Naive thymus-derived CD4-positive, alpha-beta T cell (primary cell): ENCODE measurements around the gene DGKE. TPM values are rescaled to one million over a fixed set of nuclear protein-coding genes. Genes with fewer than 3 reads are reported as not detected.

Experiments
- ATAC-seq: fragments of 150-1000 bp; cut with Tn5 transposase; 2 replicates; pipeline ENCODE4 v1.10.0; 2021; ENCODE audit warnings: mild to moderate bottlenecking, moderate library complexity
- CTCF ChIA-PET: fragments of 350-600 bp; sonication (Branson Sonifier 250); formaldehyde crosslinking; loops from one replicate; lab custom pipeline; 2021; ENCODE audit warnings: antibody characterized with exemption; lab: Charles Lee
- POLR2A ChIA-PET: fragments of 350-600 bp; sonication (Branson Sonifier 250); formaldehyde crosslinking; loops from one replicate; lab custom pipeline; 2021; ENCODE audit warnings: antibody characterized with exemption, inconsistent platforms; lab: Charles Lee
- DNase-seq, 9 donors: peaks; one replicate each; pipeline versions ENCODE4 v3.0.0 to v3.0.0-alpha.2; 2020 to 2022; ENCODE audit warnings: mixed read lengths in 1 of 9
- H3K27ac ChIP-seq: one replicate; pipeline ENCODE4 v1.7.0; 2013; ENCODE audit warnings: mild to moderate bottlenecking, low read depth, low read length, moderate library complexity
- H3K27me3 ChIP-seq, 2 donors: one replicate each; pipeline ENCODE4 v1.7.0; 2013; ENCODE audit warnings: low read length in 2 of 2, mild to moderate bottlenecking in 2 of 2, moderate library complexity in 2 of 2; ENCODE audit not compliant: control insufficient read depth in 2 of 2, insufficient read depth in 2 of 2
- H3K36me3 ChIP-seq, 3 experiments: 1 replicate in 2 of 3; 2 replicates in 1 of 3; pipeline ENCODE4 v1.7.0; 2013; ENCODE audit warnings: low read length in 3 of 3, mild to moderate bottlenecking in 3 of 3, moderate library complexity in 1 of 3; ENCODE audit not compliant: insufficient read depth in 3 of 3, control insufficient read depth in 2 of 3
- H3K4me1 ChIP-seq, 2 donors: one replicate each; pipeline ENCODE4 v1.7.0; 2013; ENCODE audit warnings: low read length in 2 of 2, mild to moderate bottlenecking in 2 of 2, moderate library complexity in 1 of 2; ENCODE audit not compliant: control insufficient read depth in 2 of 2, insufficient read depth in 2 of 2
- H3K4me3 ChIP-seq: 2 replicates; pipeline ENCODE4 v1.7.0; 2013; ENCODE audit warnings: mild to moderate bottlenecking, low read length
- H3K9me3 ChIP-seq, 3 experiments: 1 replicate in 2 of 3; 2 replicates in 1 of 3; pipeline ENCODE4 v1.7.0; 2013; ENCODE audit warnings: low read length in 3 of 3; ENCODE audit not compliant: control insufficient read depth in 2 of 3
- H3K27ac Mint-ChIP-seq, 9 donors: one replicate each; pipeline ENCODE4 v1.8.0; 2020 to 2022; ENCODE audit warnings: mixed read lengths in 9 of 9, mild to moderate bottlenecking in 8 of 9, moderate library complexity in 5 of 9, inconsistent platforms in 2 of 9
- H3K27me3 Mint-ChIP-seq, 5 donors: one replicate each; pipeline ENCODE4 v1.8.0; 2021 to 2022; ENCODE audit warnings: mixed read lengths in 5 of 5, mild to moderate bottlenecking in 1 of 5
- H3K36me3 Mint-ChIP-seq, 5 donors: one replicate each; pipeline ENCODE4 v1.8.0; 2020 to 2022; ENCODE audit warnings: mixed read lengths in 5 of 5, mild to moderate bottlenecking in 3 of 5, inconsistent platforms in 1 of 5
- H3K4me1 Mint-ChIP-seq, 7 donors: one replicate each; pipeline ENCODE4 v1.8.0; 2020 to 2022; ENCODE audit warnings: mixed read lengths in 7 of 7, mild to moderate bottlenecking in 3 of 7, inconsistent platforms in 1 of 7
- H3K4me3 Mint-ChIP-seq, 10 donors: one replicate each; pipeline ENCODE4 v1.8.0; 2020 to 2022; ENCODE audit warnings: mild to moderate bottlenecking in 10 of 10, mixed read lengths in 10 of 10, moderate library complexity in 6 of 10, inconsistent platforms in 2 of 10
- H3K9me3 Mint-ChIP-seq, 11 donors: one replicate each; pipeline ENCODE4 v1.8.0; 2020 to 2022; ENCODE audit warnings: mixed read lengths in 11 of 11, mild to moderate bottlenecking in 4 of 11, inconsistent platforms in 1 of 11, moderate library complexity in 1 of 11
- intact Hi-C, 2 donors: fragments of 100-400 bp; cut with micrococcal nuclease; formaldehyde crosslinking; loops; one replicate each; pipeline ENCODE4 v1.15.1; 2023
- polyA plus RNA-seq, 2 donors: library from polyadenylated mRNA; unstranded; fragments of 300-500 nt; fragmentation: Illumina TruSeq; gene quantifications; one replicate each; pipeline ENCODE4 v1.2.3, GENCODE V29; 2021
- total RNA-seq, 6 experiments: library from RNA in 5 of 6; stranded (reverse) in 5 of 6; gene quantifications; 1 replicate in 5 of 6; 2 replicates in 1 of 6; pipeline ENCODE4 v1.2.3 and lab custom pipeline; 2021 to 2026

DGKE gene
- total and polyA plus RNA-seq, 7 experiments from 2014 or later, result 5.0 to 39.2 (median 24.0) TPM

GRCh38 chr17:56849131-56849530, 15.2 kb downstream of the DGKE start:
- H3K27me3 ChIP-seq, result no peaks in the 10 kb centered on the region
- H3K36me3 ChIP-seq, result peaks cover 0 to 23% (median 8%) of the 10 kb centered on the region in 3 experiments
- no peaks in the 10 kb centered on the region for H3K4me1 ChIP-seq
- no peak overlapping the region for H3K4me3 ChIP-seq
- DNase-seq (no peak), ATAC-seq (no peak)
- Mint-ChIP-seq H3K27ac (peak overlapping the region in 1 of 9 donors; percentile 1), H3K9me3 (peaks cover 0 to 1% (median 0%) of the 10 kb centered on the region in 11 donors), H3K36me3 (peaks cover 18 to 53% (median 37%) of the 10 kb centered on the region in 5 donors), H3K4me1 (peaks cover 1 to 25% (median 9%) of the 10 kb centered on the region in 7 donors), H3K27me3 (no peaks in the 10 kb centered on the region), H3K4me3 (no peak overlapping the region)
- intact Hi-C loops, result no loop called here
- POLR2A ChIA-PET, result no interaction called here
- no peak overlapping the region for H3K27ac ChIP-seq
- no peaks in the 10 kb centered on the region for H3K9me3 ChIP-seq
- CTCF ChIA-PET, result no interaction called here

DNA sequence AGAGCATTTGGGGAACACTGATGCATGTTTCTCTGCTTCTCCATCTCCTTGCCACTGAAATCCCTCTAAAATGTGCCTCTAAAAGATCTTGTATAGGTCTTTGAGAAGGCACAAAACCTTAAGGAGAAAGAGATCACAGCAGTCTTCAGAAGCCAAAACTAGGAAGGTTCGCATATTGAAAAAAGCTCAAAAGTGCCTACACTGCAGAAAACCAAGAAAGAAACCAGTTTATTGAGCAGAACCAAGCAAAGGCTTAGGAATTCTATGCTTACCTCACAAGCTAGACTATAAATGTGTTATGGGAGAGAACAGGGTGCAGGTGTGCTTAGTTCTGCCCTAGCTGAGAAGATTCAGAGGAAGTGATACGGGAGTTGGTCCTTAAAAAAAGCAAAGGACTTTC, 16.6 kb downstream of the DGKE start:
- intact Hi-C loops, result no loop called here
- Histone ChIP-seq H3K4me3 (no peak overlapping the region), H3K9me3 (no peaks in the 10 kb centered on the region), H3K4me1 (no peaks in the 10 kb centered on the region), H3K36me3 (peaks cover 0 to 23% (median 8%) of the 10 kb centered on the region in 3 experiments), H3K27ac (no peak overlapping the region), H3K27me3 (no peaks in the 10 kb centered on the region)
- POLR2A ChIA-PET, result interaction anchor here (0.6 kb wide), 1 partner anchor 31 kb away, joined by 3 read pairs; no protein-coding TSS in a partner anchor
- H3K4me1 Mint-ChIP-seq, result peaks cover 1 to 25% (median 8%) of the 10 kb centered on the region in 7 donors
- DNase-seq, result no peak
- H3K27ac Mint-ChIP-seq, result peak overlapping the region in 2 of 9 donors; percentile 34 to 76
- no peaks in the 10 kb centered on the region for H3K27me3 Mint-ChIP-seq
- no peak for ATAC-seq
- H3K36me3 Mint-ChIP-seq, result peaks cover 18 to 52% (median 40%) of the 10 kb centered on the region in 5 donors
- CTCF ChIA-PET, result no interaction called here
- H3K4me3 Mint-ChIP-seq, result no peak overlapping the region
- peaks cover 0 to 1% (median 0%) of the 10 kb centered on the region in 11 donors for H3K9me3 Mint-ChIP-seq

DNA sequence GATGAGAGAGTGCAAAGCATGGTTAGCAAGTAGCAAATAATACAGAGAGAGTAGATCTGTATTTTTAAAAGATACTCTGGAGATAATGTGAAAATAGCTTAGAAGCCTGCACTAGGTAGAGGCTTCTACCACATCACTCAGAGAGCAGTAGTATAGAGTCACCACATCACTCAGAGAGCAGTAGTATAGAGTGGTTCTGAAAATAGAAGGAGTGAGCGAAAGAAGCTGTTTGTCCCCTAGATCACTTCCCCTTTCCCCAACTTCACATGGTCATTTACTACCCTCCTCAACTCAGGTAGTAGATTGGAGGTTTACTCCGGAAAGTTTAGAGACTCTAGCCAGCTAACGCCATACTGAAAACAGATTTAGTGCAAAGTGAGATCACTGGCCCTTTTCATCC, 17.1 kb downstream of the DGKE start:
- CTCF ChIA-PET, result interaction anchor here (0.7 kb wide), 1 partner anchor 19 kb away, joined by 3 read pairs; no protein-coding TSS in a partner anchor
- no peaks in the 10 kb centered on the region for H3K27me3 Mint-ChIP-seq
- intact Hi-C loops, result no loop called here
- peaks cover 1 to 25% (median 8%) of the 10 kb centered on the region in 7 donors for H3K4me1 Mint-ChIP-seq
- H3K36me3 Mint-ChIP-seq, result peaks cover 18 to 53% (median 41%) of the 10 kb centered on the region in 5 donors
- DNase-seq (no peak), ATAC-seq (peak; percentile 32)
- Histone ChIP-seq H3K27ac (no peak overlapping the region), H3K36me3 (peaks cover 0 to 27% (median 8%) of the 10 kb centered on the region in 3 experiments), H3K9me3 (no peaks in the 10 kb centered on the region), H3K4me3 (no peak overlapping the region), H3K4me1 (no peaks in the 10 kb centered on the region), H3K27me3 (no peaks in the 10 kb centered on the region)
- POLR2A ChIA-PET, result no interaction called here
- peak overlapping the region in 3 of 9 donors; percentile 2 to 76 (median 34) for H3K27ac Mint-ChIP-seq
- H3K9me3 Mint-ChIP-seq, result peaks cover 0 to 1% (median 0%) of the 10 kb centered on the region in 11 donors
- H3K4me3 Mint-ChIP-seq, result no peak overlapping the region

- H3K9me3 ChIP-seq, result no peaks in the 10 kb centered on the region
- DNase-seq, result no peak
- Mint-ChIP-seq H3K27ac (peak overlapping the region in 1 of 9 donors; percentile 6), H3K36me3 (peaks cover 10 to 34% (median 18%) of the 10 kb centered on the region in 5 donors), H3K27me3 (no peaks in the 10 kb centered on the region), H3K9me3 (no peaks in the 10 kb centered on the region), H3K4me3 (no peak overlapping the region), H3K4me1 (no peaks in the 10 kb centered on the region)
- ChIA-PET CTCF (no interaction called here), POLR2A (interaction anchor here (0.5 kb wide), 1 partner anchor 9 kb away, joined by 3 read pairs; no protein-coding TSS in a partner anchor)
- H3K4me1 ChIP-seq, result no peaks in the 10 kb centered on the region
- H3K27me3 ChIP-seq, result no peaks in the 10 kb centered on the region
- intact Hi-C loops, result no loop called here
- H3K36me3 ChIP-seq, result peaks cover 3 to 36% (median 5%) of the 10 kb centered on the region in 3 experiments
- no peak overlapping the region for H3K4me3 ChIP-seq
- no peak for ATAC-seq
- H3K27ac ChIP-seq, result no peak overlapping the region
Measured at GRCh38 chr17:56861899-56862298, 27.9 kb downstream of the DGKE start.

DNA sequence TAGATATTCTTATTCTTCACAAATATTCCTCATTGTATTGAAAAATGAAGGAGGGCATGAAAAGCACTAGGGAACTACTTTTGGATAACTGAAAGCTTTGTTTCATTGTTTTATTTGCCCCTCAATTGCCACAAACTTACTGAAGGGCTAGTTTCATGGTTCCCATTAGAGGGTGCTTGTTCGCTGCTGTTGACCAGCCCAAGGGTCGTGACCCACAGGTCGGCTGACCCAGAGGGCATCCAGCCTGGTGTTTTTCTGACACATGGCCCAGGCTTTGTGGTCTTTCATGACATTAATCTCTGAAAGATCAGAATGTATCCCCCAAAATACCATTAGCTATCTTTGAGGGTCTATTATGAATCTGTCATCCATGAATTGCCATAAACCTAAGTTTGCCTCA, 30.0 kb downstream of the DGKE start:
- Mint-ChIP-seq H3K4me1 (no peaks in the 10 kb centered on the region), H3K36me3 (peaks cover 10 to 22% (median 12%) of the 10 kb centered on the region in 5 donors), H3K27me3 (no peaks in the 10 kb centered on the region), H3K27ac (peak overlapping the region in 2 of 9 donors; percentile 9 to 15), H3K4me3 (no peak overlapping the region), H3K9me3 (no peaks in the 10 kb centered on the region)
- no peak for DNase-seq
- Histone ChIP-seq H3K27ac (no peak overlapping the region), H3K4me3 (no peak overlapping the region), H3K9me3 (no peaks in the 10 kb centered on the region), H3K4me1 (no peaks in the 10 kb centered on the region), H3K27me3 (no peaks in the 10 kb centered on the region), H3K36me3 (peaks cover 0 to 36% (median 5%) of the 10 kb centered on the region in 3 experiments)
- no peak for ATAC-seq
- intact Hi-C loops, result no loop called here
- ChIA-PET CTCF (interaction anchor here (1.7 kb wide), 1 partner anchor 44 kb away, joined by 7 read pairs; no protein-coding TSS in a partner anchor), POLR2A (no interaction called here)

GRCh38 chr17:56866076-56866475, 32.1 kb downstream of the DGKE start:
- CTCF ChIA-PET, result interaction anchor here (1.0 kb wide), 1 partner anchor 46 kb away, joined by 3 read pairs; no protein-coding TSS in a partner anchor
- intact Hi-C loops, result loop anchor here (1.0 to 5.0 kb wide), 2 partner anchors 34 to 47 kb away; partner anchors contain the start of genes C17orf67 (in 1 of the 2) and DGKE (in 1 of the 2)
- H3K27ac Mint-ChIP-seq, result peak overlapping the region in 1 of 9 donors; percentile 57

More at GRCh38 chr17:56866076-56866475, 32.1 kb downstream of the DGKE start:
- H3K4me1 ChIP-seq, result no peaks in the 10 kb centered on the region
- Mint-ChIP-seq H3K4me3 (no peak overlapping the region), H3K9me3 (peaks cover 0 to 3% (median 0%) of the 10 kb centered on the region in 11 donors), H3K27me3 (no peaks in the 10 kb centered on the region), H3K36me3 (peaks cover 4 to 13% (median 10%) of the 10 kb centered on the region in 5 donors), H3K4me1 (peaks cover 0 to 6% (median 0%) of the 10 kb centered on the region in 7 donors)
- H3K9me3 ChIP-seq, result no peaks in the 10 kb centered on the region
- H3K27me3 ChIP-seq, result no peaks in the 10 kb centered on the region
- DNase-seq (no peak), ATAC-seq (no peak)
- H3K36me3 ChIP-seq, result peaks cover 0 to 27% (median 5%) of the 10 kb centered on the region in 3 experiments
- POLR2A ChIA-PET, result interaction anchor here (0.7 kb wide), 1 partner anchor 43 kb away, joined by 3 read pairs; no protein-coding TSS in a partner anchor
- no peak overlapping the region for H3K4me3 ChIP-seq
- no peak overlapping the region for H3K27ac ChIP-seq
